Activated naive CD8-positive, alpha-beta T cell treated with anti-CD3 and anti-CD28 coated beads, Interleukin-2, amount 10 ng/mL, durations not matched to agents 7 days and 5 days (primary cell): ENCODE results near the gene CCL4L2. TPM values are rescaled to one million over a fixed set of nuclear protein-coding genes. Genes with fewer than 3 reads are reported as not detected.
"Not testable (repeated sequence)": the region's sequence is repeated elsewhere in the genome, so short reads cannot be mapped to it uniquely, and the experiment has no call there.

Source experiments
- ATAC-seq: fragments of 150-1000 bp; cut with Tn5 transposase; one replicate; pipeline ENCODE4 v1.10.0; 2021; ENCODE audit warnings: low read depth, moderate library complexity
- POLR2A ChIA-PET: fragments of 350-600 bp; sonication (Branson Sonifier 250); formaldehyde crosslinking; loops from one replicate; lab custom pipeline; 2021; ENCODE audit warnings: antibody characterized with exemption; lab: Charles Lee
- DNase-seq: peaks from one replicate; pipeline ENCODE4 v3.0.0; 2021
- H3K27ac Mint-ChIP-seq: one replicate; pipeline ENCODE4 v1.8.0; 2022; ENCODE audit warnings: mild to moderate bottlenecking, mixed read lengths
- H3K27me3 Mint-ChIP-seq: one replicate; pipeline ENCODE4 v1.8.0; 2022; ENCODE audit warnings: mild to moderate bottlenecking, moderate library complexity, mixed read lengths
- H3K36me3 Mint-ChIP-seq: one replicate; pipeline ENCODE4 v1.8.0; 2021; ENCODE audit warnings: mild to moderate bottlenecking, mixed read lengths
- H3K4me1 Mint-ChIP-seq: one replicate; pipeline ENCODE4 v1.8.0; 2021; ENCODE audit warnings: mixed read lengths
- H3K4me3 Mint-ChIP-seq: one replicate; pipeline ENCODE4 v1.8.0; 2022; ENCODE audit warnings: mild to moderate bottlenecking, moderate library complexity, mixed read lengths
- H3K9me3 Mint-ChIP-seq: one replicate; pipeline ENCODE4 v1.8.0; 2021; ENCODE audit warnings: mixed read lengths
- total RNA-seq, 2 experiments: library from RNA; stranded (reverse); gene quantifications; one replicate each; pipeline ENCODE4 v1.2.3, GENCODE V29; 2021

CCL4L2 gene
- total RNA-seq, 2 experiments from 2014 or later: 4.0 to 8.7 TPM

DNA sequence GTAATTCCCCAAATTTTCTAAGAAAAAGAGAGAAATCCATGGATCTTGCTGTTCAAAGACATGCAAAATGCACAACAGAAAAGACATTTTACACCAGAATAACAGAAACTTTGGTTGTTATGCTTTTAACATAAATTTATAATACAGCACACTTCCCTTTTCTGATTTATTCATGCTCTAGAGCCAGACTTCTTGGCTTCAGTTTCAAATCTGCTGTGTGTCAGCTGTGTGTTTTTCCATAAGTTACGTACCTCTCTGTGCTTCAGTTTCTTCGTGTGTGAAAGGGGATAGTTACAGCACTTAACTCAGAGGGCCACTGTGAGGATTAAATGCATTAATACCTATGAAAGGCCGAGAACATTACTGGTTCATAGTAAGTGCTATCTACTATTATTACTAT is 7.5 kb upstream of the CCL4L2 start:
- no peaks in the 10 kb centered on the region for H3K36me3 Mint-ChIP-seq
- DNase-seq: no peak
- H3K27me3 Mint-ChIP-seq: peaks cover 25% of the 10 kb centered on the region
- H3K4me3 Mint-ChIP-seq: no peak overlapping the region
- peaks cover 39% of the 10 kb centered on the region for H3K4me1 Mint-ChIP-seq
- POLR2A ChIA-PET: no interaction called here
- no peak overlapping the region for H3K27ac Mint-ChIP-seq
- H3K9me3 Mint-ChIP-seq: no peaks in the 10 kb centered on the region
- no peak for ATAC-seq

GRCh38 chr17:36204724-36205500 is 6.0 kb upstream of the CCL4L2 start:
- no peak for ATAC-seq
- POLR2A ChIA-PET: no interaction called here
- peaks cover 32% of the 10 kb centered on the region for H3K4me1 Mint-ChIP-seq
- H3K27me3 Mint-ChIP-seq: peaks cover 22% of the 10 kb centered on the region
- no peak for DNase-seq
- H3K36me3 Mint-ChIP-seq: no peaks in the 10 kb centered on the region
- no peak overlapping the region for H3K27ac Mint-ChIP-seq
- no peaks in the 10 kb centered on the region for H3K9me3 Mint-ChIP-seq
- H3K4me3 Mint-ChIP-seq: no peak overlapping the region

DNA sequence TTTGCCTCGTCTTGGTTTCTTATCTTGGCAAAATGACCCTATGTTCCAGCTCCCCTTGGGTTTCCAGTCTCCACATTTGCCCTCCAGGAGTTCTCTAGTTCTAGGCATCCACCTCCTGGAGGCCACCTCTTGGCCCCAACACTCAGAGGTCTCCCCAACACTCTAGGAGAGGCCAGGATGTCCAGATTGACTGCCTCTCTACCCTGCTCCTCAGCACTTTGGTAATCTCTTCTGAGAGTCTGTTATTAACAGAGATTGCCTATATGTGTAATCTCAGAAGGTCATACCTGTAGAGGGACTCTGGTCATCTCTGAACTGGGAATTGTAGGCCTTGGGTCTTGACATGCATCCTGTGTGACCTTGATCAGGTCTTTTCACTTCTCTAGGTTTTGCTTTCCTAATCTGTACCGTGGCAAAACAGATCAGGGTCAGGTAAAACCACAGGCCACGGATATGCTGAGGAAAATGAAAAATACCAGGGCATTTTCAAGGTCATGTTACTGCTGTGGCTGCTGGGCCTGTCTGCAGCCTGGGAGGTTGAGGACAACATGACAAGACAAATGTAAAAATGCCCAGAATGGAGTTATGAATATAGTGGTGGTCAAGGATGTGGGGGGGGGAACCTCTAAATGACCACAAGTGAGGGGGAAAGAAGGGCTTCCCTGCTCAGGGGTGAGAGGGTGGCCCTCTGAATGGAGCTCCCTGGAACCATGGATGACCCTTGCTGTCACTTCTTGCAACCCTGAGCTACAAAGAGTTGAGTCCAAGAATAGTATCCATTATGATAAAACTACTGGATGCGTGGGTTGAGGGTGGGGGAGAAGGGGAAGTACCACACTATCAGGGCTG is 5.0 kb upstream of the CCL4L2 start:
- ATAC-seq (no peak), DNase-seq (no peak)
- peaks cover 32% of the 10 kb centered on the region for H3K4me1 Mint-ChIP-seq
- H3K27me3 Mint-ChIP-seq: peaks cover 27% of the 10 kb centered on the region
- H3K27ac Mint-ChIP-seq: no peak overlapping the region
- no peaks in the 10 kb centered on the region for H3K9me3 Mint-ChIP-seq
- POLR2A ChIA-PET: no interaction called here
- no peaks in the 10 kb centered on the region for H3K36me3 Mint-ChIP-seq
- H3K4me3 Mint-ChIP-seq: no peak overlapping the region

- H3K27ac Mint-ChIP-seq, H3K4me3 Mint-ChIP-seq, H3K9me3 Mint-ChIP-seq, POLR2A ChIA-PET, DNase-seq, H3K36me3 Mint-ChIP-seq: not testable (repeated sequence)
- Mint-ChIP-seq H3K4me1 (peaks cover 32% of the 10 kb centered on the region), H3K27me3 (peaks cover 27% of the 10 kb centered on the region)
- peak; percentile 23 for ATAC-seq
Observed at GRCh38 chr17:36206486-36206821, 4.4 kb upstream of the CCL4L2 start.

GRCh38 chr17:36207383-36207782 is 3.5 kb upstream of the CCL4L2 start:
- peaks cover 31% of the 10 kb centered on the region for H3K27me3 Mint-ChIP-seq
- ATAC-seq, H3K36me3 Mint-ChIP-seq, POLR2A ChIA-PET, DNase-seq, H3K27ac Mint-ChIP-seq, H3K9me3 Mint-ChIP-seq, H3K4me3 Mint-ChIP-seq: not testable (repeated sequence)
- H3K4me1 Mint-ChIP-seq: peaks cover 28% of the 10 kb centered on the region

GRCh38 chr17:36209575-36209974 is 1.3 kb upstream of the CCL4L2 start:
- Mint-ChIP-seq H3K27me3 (peaks cover 41% of the 10 kb centered on the region), H3K36me3 (no peaks in the 10 kb centered on the region), H3K4me3 (no peak overlapping the region), H3K4me1 (peaks cover 25% of the 10 kb centered on the region), H3K27ac (no peak overlapping the region), H3K9me3 (no peaks in the 10 kb centered on the region)
- DNase-seq: no peak
- no peak for ATAC-seq
- POLR2A ChIA-PET: no interaction called here

- not testable (repeated sequence) for ATAC-seq, DNase-seq, H3K36me3 Mint-ChIP-seq, H3K4me3 Mint-ChIP-seq, H3K9me3 Mint-ChIP-seq
- peak overlapping the region; percentile 10 for H3K27ac Mint-ChIP-seq
- peaks cover 14% of the 10 kb centered on the region for H3K4me1 Mint-ChIP-seq
- POLR2A ChIA-PET: interaction anchor here (0.5 kb wide), 1 partner anchor 742 kb away, joined by 3 read pairs; no protein-coding TSS in a partner anchor
- peaks cover 46% of the 10 kb centered on the region for H3K27me3 Mint-ChIP-seq
Observed at GRCh38 chr17:36211484-36212271, 815 bp downstream of the CCL4L2 start.

- Mint-ChIP-seq H3K36me3 (no peaks in the 10 kb centered on the region), H3K27ac (no peak overlapping the region), H3K27me3 (peaks cover 46% of the 10 kb centered on the region), H3K9me3 (no peaks in the 10 kb centered on the region), H3K4me3 (no peak overlapping the region), H3K4me1 (peaks cover 12% of the 10 kb centered on the region)
- DNase-seq (no peak), ATAC-seq (no peak)
- POLR2A ChIA-PET: no interaction called here
Observed at GRCh38 chr17:36212272-36212605, 1.4 kb downstream of the CCL4L2 start.

- DNase-seq (no peak), ATAC-seq (no peak)
- peaks cover 12% of the 10 kb centered on the region for H3K4me1 Mint-ChIP-seq
- no peaks in the 10 kb centered on the region for H3K9me3 Mint-ChIP-seq
- H3K4me3 Mint-ChIP-seq: no peak overlapping the region
- no peaks in the 10 kb centered on the region for H3K36me3 Mint-ChIP-seq
- peaks cover 43% of the 10 kb centered on the region for H3K27me3 Mint-ChIP-seq
- no peak overlapping the region for H3K27ac Mint-ChIP-seq
- POLR2A ChIA-PET: no interaction called here
Observed at GRCh38 chr17:36212966-36213365, 2.1 kb downstream of the CCL4L2 start.

DNA sequence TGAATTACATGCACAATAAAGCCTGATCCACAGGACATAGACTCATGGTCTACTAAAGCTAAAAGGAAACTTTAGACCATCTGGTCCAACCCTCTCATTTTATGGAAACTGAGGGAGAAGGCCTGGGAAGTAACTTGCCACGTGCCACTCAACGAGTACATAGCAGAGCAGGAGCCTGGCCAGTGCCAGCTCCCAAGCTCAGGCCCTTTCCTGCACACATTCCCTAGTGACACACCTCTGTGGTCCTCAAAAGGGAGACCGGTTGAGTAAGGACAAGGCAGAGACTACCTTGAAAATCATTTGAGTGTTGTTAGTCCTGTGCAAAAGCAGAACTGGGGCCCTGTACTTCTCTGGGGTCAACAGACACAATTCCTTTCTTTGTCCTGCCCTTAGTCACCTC is 2.8 kb downstream of the CCL4L2 start:
- H3K27ac Mint-ChIP-seq: no peak overlapping the region
- peaks cover 47% of the 10 kb centered on the region for H3K27me3 Mint-ChIP-seq
- no peaks in the 10 kb centered on the region for H3K36me3 Mint-ChIP-seq
- H3K4me1 Mint-ChIP-seq: peaks cover 12% of the 10 kb centered on the region
- H3K4me3 Mint-ChIP-seq: no peak overlapping the region
- peaks cover 2% of the 10 kb centered on the region for H3K9me3 Mint-ChIP-seq
- no peak for DNase-seq
- no peak for ATAC-seq
- POLR2A ChIA-PET: no interaction called here

DNA sequence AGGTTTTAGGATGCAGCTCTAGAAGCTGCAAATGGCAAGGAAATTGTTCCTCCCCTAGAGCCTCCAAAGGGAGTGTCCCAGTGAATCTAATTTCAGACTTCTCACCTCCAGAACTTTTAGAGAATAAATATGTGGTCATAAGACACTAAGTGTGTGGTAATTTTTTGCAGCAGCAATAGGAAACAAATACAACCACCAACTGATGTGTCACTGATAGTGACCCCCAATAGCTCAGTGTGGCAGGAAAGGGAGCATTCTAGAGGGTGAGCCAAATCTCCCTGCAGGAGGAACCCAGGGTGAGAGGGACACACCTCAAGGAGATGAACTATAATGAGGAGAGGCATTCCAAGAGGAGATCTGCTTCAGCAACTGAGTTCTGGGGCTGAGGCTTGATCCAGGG is 4.1 kb downstream of the CCL4L2 start:
- POLR2A ChIA-PET: no interaction called here
- ATAC-seq: no peak
- peaks cover 12% of the 10 kb centered on the region for H3K4me1 Mint-ChIP-seq
- H3K36me3 Mint-ChIP-seq: no peaks in the 10 kb centered on the region
- H3K27me3 Mint-ChIP-seq: peaks cover 42% of the 10 kb centered on the region
- H3K27ac Mint-ChIP-seq: no peak overlapping the region
- peaks cover 2% of the 10 kb centered on the region for H3K9me3 Mint-ChIP-seq
- H3K4me3 Mint-ChIP-seq: no peak overlapping the region
- no peak for DNase-seq

GRCh38 chr17:36215406-36216308 is 4.8 kb downstream of the CCL4L2 start:
- H3K27ac Mint-ChIP-seq, H3K9me3 Mint-ChIP-seq, ATAC-seq, DNase-seq, H3K4me1 Mint-ChIP-seq, H3K36me3 Mint-ChIP-seq, H3K4me3 Mint-ChIP-seq, POLR2A ChIA-PET: not testable (repeated sequence)
- peaks cover 37% of the 10 kb centered on the region for H3K27me3 Mint-ChIP-seq
